GM12864 (cell line): ENCODE results near the gene GCFC2.

Source experiments
- DNase-seq: peaks from one replicate; pipeline ENCODE4 v3.0.0-alpha.2; 2011; ENCODE audit warnings: low read depth
- H3K4me3 ChIP-seq: 2 replicates; pipeline ENCODE4 v1.5.1; 2011; ENCODE audit warnings: mild to moderate bottlenecking, low read depth, low read length, control low read depth
- CTCF ChIP-seq: IDR thresholded peaks from 2 replicates; pipeline ENCODE4 v1.5.1; 2011; ENCODE audit warnings: low read depth, mild to moderate bottlenecking, moderate library complexity, low read length, control low read depth, inconsistent platforms; ENCODE audit errors: missing control alignments

The GCFC2 gene

GRCh38 chr2:75632813-75633212 lies 77.9 kb downstream of the GCFC2 start:
- DNase-seq, result no peak
- H3K4me3 ChIP-seq, result no peak overlapping the region
- no peak for TF ChIP-seq CTCF

- no peak for DNase-seq
- no peak overlapping the region for H3K4me3 ChIP-seq
- no peak for TF ChIP-seq CTCF
Observed at GRCh38 chr2:75632091-75632701, 78.5 kb downstream of the GCFC2 start.

- H3K4me3 ChIP-seq, result no peak overlapping the region
- TF ChIP-seq CTCF, result peak; percentile 97
- DNase-seq, result no peak
Observed at GRCh38 chr2:75627902-75628504, 82.7 kb downstream of the GCFC2 start.

DNA sequence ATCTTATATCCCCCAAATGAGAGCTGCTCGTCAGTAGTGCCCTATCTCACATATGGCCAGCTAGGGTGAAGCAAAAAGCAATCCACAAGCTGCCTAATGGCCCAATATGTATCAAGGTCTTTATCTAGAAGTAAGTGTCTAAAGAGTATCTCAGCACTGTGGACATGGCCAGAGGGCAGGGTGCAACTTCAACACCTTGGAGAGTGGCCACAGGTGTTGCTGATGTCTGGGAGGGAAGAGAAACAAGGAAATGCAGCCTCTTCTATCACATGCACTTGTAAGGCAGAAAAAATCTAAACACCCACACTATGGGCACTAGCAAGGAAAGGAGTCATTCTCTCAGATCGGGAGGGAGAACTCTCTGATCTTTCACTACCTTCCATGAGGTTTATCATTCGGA lies 87.8 kb downstream of the GCFC2 start:
- DNase-seq, result no peak
- TF ChIP-seq CTCF, result no peak
- H3K4me3 ChIP-seq, result no peak overlapping the region

- DNase-seq, result no peak
- H3K4me3 ChIP-seq, result no peak overlapping the region
- no peak for TF ChIP-seq CTCF
Observed at GRCh38 chr2:75622500-75622899, 88.2 kb downstream of the GCFC2 start.

DNA sequence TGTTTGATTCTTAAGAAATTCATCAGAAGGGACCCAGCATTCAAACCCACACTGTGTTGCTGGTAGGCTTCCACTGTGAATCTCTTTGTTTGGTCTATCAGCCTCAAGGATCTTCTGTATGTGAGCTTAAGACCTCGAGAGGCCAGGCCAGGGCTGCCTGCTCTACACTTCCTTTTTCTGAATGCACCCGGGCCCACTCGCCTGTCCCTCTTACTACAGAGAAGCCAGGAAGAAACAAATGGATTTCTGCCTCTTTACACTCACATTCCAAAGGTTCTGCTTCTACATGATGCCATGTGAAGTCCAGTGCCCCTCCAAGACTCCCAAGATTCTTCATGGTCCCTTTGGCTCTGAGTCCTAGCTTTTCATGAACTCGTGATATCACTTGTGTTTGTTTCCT lies 89.5 kb downstream of the GCFC2 start:
- DNase-seq, result no peak
- no peak for TF ChIP-seq CTCF
- no peak overlapping the region for H3K4me3 ChIP-seq
